Brain pericyte (primary cell): ENCODE measurements around the gene IDUA.
A peak's percentile ranks its signal among the peaks of the same experiment; 100 is the strongest.

ENCODE experiments used
- DNase-seq: peaks from one replicate; pipeline ENCODE4 v3.0.0-alpha.2; 2012; ENCODE audit warnings: low read depth, low spot score

The IDUA gene

GRCh38 chr4:1000686-1001260, 13.9 kb downstream of the IDUA start:
- DNase-seq: no peak

GRCh38 chr4:1001561-1002130, 14.8 kb downstream of the IDUA start:
- no peak for DNase-seq

GRCh38 chr4:1002131-1002630, 15.3 kb downstream of the IDUA start:
- DNase-seq: no peak

- DNase-seq: no peak
Measured at GRCh38 chr4:1002631-1003251, 15.9 kb downstream of the IDUA start.

GRCh38 chr4:1003271-1004070, 16.6 kb downstream of the IDUA start:
- DNase-seq: no peak

GRCh38 chr4:1004071-1004418, 17.2 kb downstream of the IDUA start:
- no peak for DNase-seq

GRCh38 chr4:1004557-1005485, 18.0 kb downstream of the IDUA start:
- no peak for DNase-seq

GRCh38 chr4:1006856-1007255, 20.0 kb downstream of the IDUA start:
- DNase-seq: no peak

- DNase-seq: no peak
Measured at GRCh38 chr4:1008840-1009541, 22.1 kb downstream of the IDUA start.

- DNase-seq: no peak
Measured at GRCh38 chr4:1009542-1010394, 22.9 kb downstream of the IDUA start.

GRCh38 chr4:1010395-1011021, 23.7 kb downstream of the IDUA start:
- DNase-seq: peak; percentile 38

GRCh38 chr4:1011022-1011665, 24.3 kb downstream of the IDUA start, which contains the start of gene FGFRL1:
Gene FGFRL1, plus strand, starts transcription at chr4:1011626. Its CDS starts 860 bp downstream, at chr4:1012486.
- no peak for DNase-seq

- DNase-seq: no peak
Measured at GRCh38 chr4:1011666-1012033, 24.8 kb downstream of the IDUA start.

- no peak for DNase-seq
Measured at GRCh38 chr4:1012034-1012739, 25.3 kb downstream of the IDUA start.

GRCh38 chr4:1013225-1014073, 26.6 kb downstream of the IDUA start:
- DNase-seq: no peak

- no peak for DNase-seq
Measured at GRCh38 chr4:1014291-1015167, 27.7 kb downstream of the IDUA start.
